HepG2 (cell line): Measurements from ENCODE around the gene TEKTIP1. TPM values are rescaled to one million over a fixed set of nuclear protein-coding genes. Genes with fewer than 3 reads are reported as not detected.
"Not testable (repeated sequence)": the region's sequence is repeated elsewhere in the genome, so short reads cannot be mapped to it uniquely, and the experiment has no call there.

Source experiments
- ATAC-seq: fragments of 200-7000 bp; cut with Tn5 transposase; 3 replicates; pipeline ENCODE4 v1.9.1; 2020; ENCODE audit warnings: mild to moderate bottlenecking, moderate library complexity
- BruUV-seq: library from RNA; stranded (reverse); fragments of 400-500 nt; replicated peaks from 2 replicates; lab custom pipeline; 2021; lab: Mats Ljungman, UMichigan
- CTCF ChIA-PET: fragments of 300-600 bp; formaldehyde crosslinking; extraction: SDS; loops from one replicate; lab custom pipeline; 2021; ENCODE audit warnings: low total read pairs, inconsistent platforms, low intra/inter-chr PET ratio; lab: Yijun Ruan, JAX
- POLR2A ChIA-PET: fragments of 350-600 bp; sonication (Branson Sonifier 250); formaldehyde crosslinking; loops from one replicate; lab custom pipeline; 2020; ENCODE audit warnings: antibody characterized with exemption, inconsistent platforms; lab: Yijun Ruan, JAX
- DNase-seq: peaks from one replicate; pipeline ENCODE4 v3.0.0-alpha.2; 2015; ENCODE audit warnings: low spot score
- FAIRE-seq: peaks from 3 replicates; lab custom pipeline; 2011; peaks lifted over from hg19 to GRCh38; lab: Jason Lieb, UNC
- H2AFZ ChIP-seq: one replicate; pipeline ENCODE4 v1.6.1; 2011; ENCODE audit warnings: low read length, inconsistent platforms
- H3K27ac ChIP-seq: fragments of 300-600 bp; 3 replicates; pipeline ENCODE4 v1.8.0; 2011; ENCODE audit warnings: mixed run types, mild to moderate bottlenecking, mixed read lengths, low read length, inconsistent platforms; ENCODE audit not compliant: insufficient read depth; ENCODE audit errors: extremely low read length
- H3K27me3 ChIP-seq, 2 experiments: fragments of 200-600 bp in 1 of 2; 2 replicates in 1 of 2; 3 replicates in 1 of 2; pipeline versions ENCODE4 v1.6.0 to v1.8.0; 2011; ENCODE audit warnings: low read length in 2 of 2, mild to moderate bottlenecking in 2 of 2, moderate library complexity in 2 of 2, inconsistent platforms in 1 of 2; ENCODE audit not compliant: insufficient read depth in 2 of 2, control insufficient read depth in 1 of 2
- H3K36me3 ChIP-seq, 2 experiments: fragments of 200-600 bp in 1 of 2; replicated peaks in 1 of 2; 2 replicates in 1 of 2; 3 replicates in 1 of 2; pipeline versions ENCODE4 v1.5.1 to v1.8.0; 2011; ENCODE audit warnings: low read length in 2 of 2, inconsistent platforms in 1 of 2; ENCODE audit not compliant: insufficient read depth in 2 of 2, control insufficient read depth in 1 of 2
- H3K4me1 ChIP-seq: 2 replicates; pipeline ENCODE4 v1.5.1; 2012; ENCODE audit warnings: low read length, inconsistent platforms; ENCODE audit not compliant: insufficient read depth
- H3K4me2 ChIP-seq: 2 replicates; pipeline ENCODE4 v1.6.0; 2011; ENCODE audit warnings: low read depth, low read length, inconsistent platforms
- H3K4me3 ChIP-seq, 3 experiments: fragments of 200-600 bp in 1 of 3; sonication (generic), shearing (Covaris generic) in 1 of 3; replicated peaks in 1 of 3; 2 replicates each; pipeline ENCODE4 v1.5.1; 2011 to 2016; ENCODE audit warnings: low read length in 3 of 3, inconsistent platforms in 2 of 3, low read depth in 2 of 3, mild to moderate bottlenecking in 2 of 3, control low read depth in 1 of 3, mixed read lengths in 1 of 3; ENCODE audit not compliant: insufficient read depth in 1 of 3
- H3K79me2 ChIP-seq: one replicate; pipeline ENCODE4 v1.6.1; 2011; ENCODE audit warnings: low read length, inconsistent platforms; ENCODE audit not compliant: insufficient read depth
- H3K9ac ChIP-seq: 2 replicates; pipeline ENCODE4 v1.6.0; 2011; ENCODE audit warnings: mild to moderate bottlenecking, low read depth, low read length, inconsistent platforms; ENCODE audit not compliant: insufficient read depth
- H3K9me3 ChIP-seq: 2 replicates; pipeline ENCODE4 v1.5.1; 2012; ENCODE audit warnings: mild to moderate bottlenecking, low read length
- H4K20me1 ChIP-seq: 2 replicates; pipeline ENCODE4 v1.6.0; 2011; ENCODE audit warnings: inconsistent platforms, mild to moderate bottlenecking, low read length, moderate library complexity; ENCODE audit not compliant: insufficient read depth
- HNRNPL ChIP-seq: fragments of 200-400 bp; formaldehyde crosslinking; IDR thresholded peaks from 2 replicates; pipeline ENCODE4 v1.6.1; 2017; ENCODE audit warnings: mild to moderate bottlenecking, low read depth, low read length
- ZBTB44 ChIP-seq: sonication (generic); formaldehyde crosslinking; IDR thresholded peaks from 2 replicates; pipeline ENCODE4 v1.4.0; 2020; ENCODE audit warnings: missing genetic modification reagents
- ZNF460 ChIP-seq: sonication (generic); formaldehyde crosslinking; IDR thresholded peaks from 2 replicates; pipeline ENCODE4 v1.5.1; 2020; ENCODE audit warnings: missing genetic modification reagents, mild to moderate bottlenecking, borderline replicate concordance
- whole genome bisulfite sequencing: methylation state at CpG from one replicate; pipeline ENCODE4 v1.1.6; 2017; ENCODE audit warnings: low lambda C conversion rate; 5-methylcytosine and 5-hydroxymethylcytosine counted together
- in situ Hi-C: cut with HindIII; loops from 2 replicates; pipeline ENCODE4 v1.10.0; 2017; ENCODE audit warnings: low pct_unique_long_range_greater_than_20kb; ENCODE audit not compliant: extremely low pct_ligation_motif_present
- intact Hi-C: fragments of 100-400 bp; cut with micrococcal nuclease; formaldehyde crosslinking; loops from one replicate; pipeline ENCODE4 v1.10.0; 2022; ENCODE audit not compliant: unreplicated experiment
- polyA plus RNA-seq, 8 experiments: library from polyadenylated mRNA; depleted of rRNA in 3 of 8; stranded (reverse) in 7 of 8; unstranded in 1 of 8; fragments of >200 nt; fragmentation: Illumina TruSeq in 4 of 8; extraction: Trizol in 4 of 8; gene quantifications; 2 replicates each; pipeline versions ENCODE4 v1.2.1 to v1.2.3, GENCODE V29; 2011 to 2016; ENCODE audit warnings: low read depth in 4 of 8, missing spikeins in 1 of 8, mixed read lengths in 1 of 8; ENCODE audit not compliant: insufficient read depth in 1 of 8
- total RNA-seq, 5 experiments: library from RNA; depleted of rRNA; stranded (reverse); fragments of >200 nt; fragmentation: Illumina TruSeq; extraction: Trizol; gene quantifications; 2 replicates each; pipeline ENCODE4 v1.2.3, GENCODE V29; 2016; ENCODE audit warnings: low read depth in 1 of 5

The TEKTIP1 gene
- total and polyA plus RNA-seq, 2 of the 13 experiments (the other 11 are each of a cell fraction or from before 2014, with no cell fraction given): not detected

GRCh38 chr19:3508121-3508661 is 30.8 kb upstream of the TEKTIP1 start:
- peak; percentile 63; the same call in 1 of the 2 replicates for TF ChIP-seq ZNF460 (CRISPR knock-in tag)
- TF ChIP-seq, all 625 proteins: peak for 1; not testable (repeated sequence) for 624
- in situ Hi-C loops, H3K9me3 ChIP-seq, DNase-seq, H3K9ac ChIP-seq, H3K27me3 ChIP-seq, FAIRE-seq, H2AFZ ChIP-seq, POLR2A ChIA-PET, ATAC-seq, H4K20me1 ChIP-seq, CTCF ChIA-PET, BruUV-seq: not testable (repeated sequence)
- H3K4me1 ChIP-seq: peaks cover 36% of the 10 kb centered on the region
- peak overlapping the region in 1 of 3 experiments; percentile 96; a peak in 1 of 6 replicates for H3K4me3 ChIP-seq
- H3K4me2 ChIP-seq: 0 out of 2 replicates have a peak overlapping the region, but pooled peaks have one; percentile 94
- intact Hi-C loops: loop anchor here (5.0 kb wide), 1 partner anchor 64 kb away; the partner anchor contains the start of gene HMG20B
- peaks cover 3 to 16% of the 10 kb centered on the region in 2 experiments; a peak in 3 of 5 replicates for H3K36me3 ChIP-seq
- WGBS: 82% methylated on average over 15 of the region's 18 CpGs
- peaks cover 59% of the 10 kb centered on the region for H3K79me2 ChIP-seq
- peak overlapping the region; percentile 53 for H3K27ac ChIP-seq

- Histone ChIP-seq H3K4me1 (peaks cover 28% of the 10 kb centered on the region), H3K27me3 (no peaks in the 10 kb centered on the region), H3K4me3 (no peak overlapping the region), H2AFZ (no peak overlapping the region), H3K36me3 (peaks cover 5 to 20% of the 10 kb centered on the region in 2 experiments; a peak in 4 of 5 replicates), H3K9ac (no peak overlapping the region), H3K9me3 (no peaks in the 10 kb centered on the region), H3K4me2 (no peak overlapping the region), H3K79me2 (peaks cover 61% of the 10 kb centered on the region), H4K20me1 (peaks cover 16% of the 10 kb centered on the region; the same call in 1 of the 2 replicates), H3K27ac (no peak overlapping the region)
- TF ChIP-seq HNRNPL: peak; percentile 79; the same call in 1 of the 2 replicates
- no peak for TF ChIP-seq ZBTB44 (CRISPR knock-in tag)
- DNase-seq (no peak), FAIRE-seq (no peak), ATAC-seq (no peak)
- intact Hi-C loops (loop anchor here (5.0 kb wide), 1 partner anchor 63 kb away; the partner anchor contains the start of gene HMG20B), in situ Hi-C loops (no loop called here)
- WGBS: 98% methylated on average over 17 of the region's 23 CpGs
- POLR2A ChIA-PET: no interaction called here
- no TSS peak for BruUV-seq
- CTCF ChIA-PET: no interaction called here
Measured at GRCh38 chr19:3508771-3509535, 30.0 kb upstream of the TEKTIP1 start.
